Thyroid gland (tissue), 4 donors: ENCODE data around the gene PPARGC1A. TPM values are rescaled to one million over a fixed set of nuclear protein-coding genes. Genes with fewer than 3 reads are reported as not detected.

Experiments used
- DNase-seq, 2 donors: peaks; one replicate each; pipeline ENCODE4 v3.0.0-alpha.2; 2019
- H3K27ac ChIP-seq, 3 donors: fragments of 200-600 bp; sonication (generic); 1 replicate in 2 of 3; 2 replicates in 1 of 3; pipeline ENCODE4 v1.5.1; 2016 to 2019; ENCODE audit warnings: mild to moderate bottlenecking in 1 of 3, moderate library complexity in 1 of 3
- H3K27me3 ChIP-seq: fragments of 200-600 bp; sonication (generic); one replicate; pipeline ENCODE4 v1.5.1; 2019
- H3K36me3 ChIP-seq, 2 donors: fragments of 200-600 bp; sonication (generic); one replicate each; pipeline ENCODE4 v1.5.1; 2016 to 2019
- H3K4me1 ChIP-seq, 2 donors: fragments of 200-600 bp; sonication (generic); one replicate each; pipeline ENCODE4 v1.5.1; 2017 to 2019
- H3K4me3 ChIP-seq, 3 donors: fragments of 200-600 bp; sonication (generic); replicated peaks in 1 of 3; 1 replicate in 2 of 3; 2 replicates in 1 of 3; pipeline ENCODE4 v1.5.1; 2016; ENCODE audit warnings: mild to moderate bottlenecking in 1 of 3
- H3K9me3 ChIP-seq: fragments of 200-600 bp; sonication (generic); one replicate; pipeline ENCODE4 v1.5.1; 2017
- CTCF ChIP-seq, 6 experiments: fragments of 200-600 bp in 3 of 6; fragments of 450-650 bp in 3 of 6; sonication (generic) in 3 of 6; IDR thresholded peaks; one replicate each; pipeline ENCODE4 v1.5.1; 2016 to 2019; ENCODE audit warnings: antibody characterized with exemption in 6 of 6, mild to moderate bottlenecking in 2 of 6, inconsistent platforms in 1 of 6, moderate library complexity in 1 of 6
- POLR2A ChIP-seq, 2 donors: fragments of 450-650 bp; IDR thresholded peaks; one replicate each; pipeline ENCODE4 v1.6.1; 2017; ENCODE audit warnings: antibody characterized with exemption in 2 of 2, mild to moderate bottlenecking in 2 of 2, moderate library complexity in 1 of 2
- WGBS, 2 donors: methylation state at CpG; one replicate each; pipeline ENCODE4 v1.1.5; 2017; 5-methylcytosine and 5-hydroxymethylcytosine counted together
- intact Hi-C: fragments of 100-400 bp; cut with DNase I; formaldehyde crosslinking; loops from one replicate; pipeline ENCODE4 v1.15.1; 2023
- total RNA-seq, 4 donors: library from RNA; depleted of rRNA; stranded (reverse); fragments of >200 nt; gene quantifications; one replicate each; pipeline ENCODE4 v1.2.3, GENCODE V29; 2016

PPARGC1A gene
- total RNA-seq, 4 donors from 2014 or later, result 58.5 to 128 (median 96.2) TPM

GRCh38 chr4:23932901-23933308 is 43.1 kb upstream of the PPARGC1A start:
- Histone ChIP-seq H3K36me3 (no peaks in the 10 kb centered on the region), H3K27ac (peak overlapping the region; percentile 13 to 93 (median 87)), H3K4me3 (no peak overlapping the region), H3K27me3 (no peaks in the 10 kb centered on the region), H3K4me1 (peaks cover 38 to 42% of the 10 kb centered on the region in 2 donors), H3K9me3 (no peaks in the 10 kb centered on the region)
- intact Hi-C loops, result no loop called here
- WGBS, 2 donors, result 44 to 51% methylated on average over 6 of the region's 6 CpGs
- TF ChIP-seq CTCF (IDR thresholded peaks at IDR 0.05) (peak in 3 of 6 experiments; percentile 16 to 58 (median 36)), POLR2A (IDR thresholded peaks at IDR 0.05) (peak in 1 of 2 donors; percentile 19)
- DNase-seq, result no peak

GRCh38 chr4:23932186-23932585 is 42.3 kb upstream of the PPARGC1A start:
- Histone ChIP-seq H3K4me1 (peaks cover 38 to 42% of the 10 kb centered on the region in 2 donors), H3K27ac (peak overlapping the region; percentile 58 to 93 (median 87)), H3K36me3 (no peaks in the 10 kb centered on the region), H3K27me3 (no peaks in the 10 kb centered on the region), H3K4me3 (no peak overlapping the region), H3K9me3 (no peaks in the 10 kb centered on the region)
- WGBS, 2 donors, result 80 to 88% methylated on average over 4 of the region's 4 CpGs
- intact Hi-C loops, result no loop called here
- no peak for DNase-seq
- TF ChIP-seq POLR2A (IDR thresholded peaks at IDR 0.05) (no peak), CTCF (IDR thresholded peaks at IDR 0.05) (no peak)

DNA sequence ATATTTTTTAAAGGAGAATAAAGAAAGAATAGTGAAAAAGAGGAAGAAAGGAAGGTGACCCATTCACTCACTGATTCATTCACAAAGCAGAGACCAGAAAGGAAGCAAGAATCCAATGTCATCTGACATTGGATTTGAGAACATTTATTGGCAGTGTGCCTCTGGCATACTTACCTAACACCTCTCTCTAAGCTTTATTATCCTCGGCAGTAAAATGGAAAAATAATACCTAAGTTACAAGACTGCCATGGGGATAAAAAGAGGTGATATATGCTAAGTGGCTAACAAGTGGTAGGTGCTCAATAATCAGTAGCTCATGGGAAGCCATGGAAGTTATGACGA is 41.6 kb upstream of the PPARGC1A start:
- peak; percentile 7 to 14 for DNase-seq

DNA sequence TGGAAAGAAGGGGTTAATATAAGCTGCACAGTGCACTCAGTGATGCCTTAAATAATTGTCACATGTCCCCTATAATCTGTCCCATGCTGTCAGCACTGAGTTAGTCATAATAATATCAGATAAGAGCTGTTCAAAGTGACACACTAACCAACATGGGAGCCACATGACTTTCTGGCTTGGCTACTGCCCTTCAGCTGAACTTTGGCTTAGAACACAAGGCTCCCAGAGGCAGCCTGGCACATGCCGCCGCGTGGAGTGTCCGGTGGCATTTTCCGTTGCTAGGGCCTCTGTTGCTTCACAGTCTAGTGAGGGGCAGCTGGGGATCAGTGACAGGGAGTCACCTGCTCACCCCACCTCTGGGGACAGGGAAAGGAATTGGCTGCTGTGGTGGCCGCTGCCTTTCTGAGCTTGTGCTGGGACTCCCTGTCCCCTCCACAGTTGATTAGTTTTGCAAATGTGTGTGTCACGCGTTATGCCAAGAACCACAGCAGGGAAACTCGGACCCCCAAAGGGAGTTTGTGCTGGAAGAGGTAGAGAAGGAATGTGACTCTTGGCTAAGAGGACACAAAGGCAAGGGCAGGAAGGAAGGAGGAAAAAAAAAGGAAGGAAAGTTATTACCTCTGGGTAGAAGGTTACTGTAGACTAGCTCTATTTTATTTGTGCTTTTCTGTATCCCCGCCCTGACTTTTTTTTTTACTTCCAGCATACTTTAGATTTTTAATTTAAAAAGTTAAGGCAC is 41.1 kb upstream of the PPARGC1A start:
- peak; percentile 97 to 98 for DNase-seq
- Histone ChIP-seq H3K27me3 (no peaks in the 10 kb centered on the region), H3K36me3 (no peaks in the 10 kb centered on the region), H3K9me3 (no peaks in the 10 kb centered on the region), H3K4me1 (peaks cover 38 to 42% of the 10 kb centered on the region in 2 donors), H3K27ac (peak overlapping the region; percentile 58 to 93 (median 87)), H3K4me3 (no peak overlapping the region)
- 14 to 32% methylated on average over 10 of the region's 10 CpGs for WGBS, 2 donors
- intact Hi-C loops, result no loop called here
- peak in 1 of 6 experiments; percentile 25 for TF ChIP-seq CTCF (IDR thresholded peaks at IDR 0.05)
- TF ChIP-seq POLR2A (IDR thresholded peaks at IDR 0.05), result peak in 1 of 2 donors; percentile 73

More for the DNA sequence above, 41.6 kb upstream of the PPARGC1A start:
- Histone ChIP-seq H3K36me3 (no peaks in the 10 kb centered on the region), H3K9me3 (no peaks in the 10 kb centered on the region), H3K27me3 (no peaks in the 10 kb centered on the region), H3K4me1 (peaks cover 38 to 42% of the 10 kb centered on the region in 2 donors), H3K4me3 (no peak overlapping the region), H3K27ac (peak overlapping the region; percentile 58 to 93 (median 87))
- intact Hi-C loops, result no loop called here
- TF ChIP-seq CTCF (IDR thresholded peaks at IDR 0.05), result no peak
- no peak for TF ChIP-seq POLR2A (IDR thresholded peaks at IDR 0.05)
- 52 to 55% methylated on average over 2 of the region's 2 CpGs for WGBS, 2 donors

DNA sequence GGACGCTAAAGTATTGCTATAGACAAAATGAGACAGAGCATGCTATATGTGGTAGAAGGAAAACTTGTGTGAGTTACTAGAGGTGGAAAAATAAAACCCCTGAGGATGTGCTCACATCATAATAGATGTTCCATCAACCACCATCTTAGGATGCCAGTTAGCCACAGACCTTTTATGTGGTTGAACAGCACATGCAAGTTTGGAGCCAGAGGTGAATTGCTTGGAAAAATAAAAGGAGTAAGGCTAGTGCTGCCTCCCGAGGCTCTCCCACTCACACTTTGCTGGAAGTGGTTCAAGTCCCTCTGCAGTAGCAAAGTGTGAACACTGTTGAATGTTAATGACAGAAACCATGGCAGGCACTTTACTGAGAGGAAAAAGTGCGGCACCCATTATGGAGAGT is 39.4 kb upstream of the PPARGC1A start:
- 81 to 88% methylated on average over 3 of the region's 3 CpGs for WGBS, 2 donors
- no peaks in the 10 kb centered on the region for H3K27me3 ChIP-seq
- no peaks in the 10 kb centered on the region for H3K9me3 ChIP-seq
- no peaks in the 10 kb centered on the region for H3K36me3 ChIP-seq
- H3K4me3 ChIP-seq, result no peak overlapping the region
- peaks cover 32 to 35% of the 10 kb centered on the region in 2 donors for H3K4me1 ChIP-seq
- H3K27ac ChIP-seq, result no peak overlapping the region
- intact Hi-C loops, result no loop called here
- DNase-seq, result no peak
- TF ChIP-seq POLR2A (IDR thresholded peaks at IDR 0.05) (no peak), CTCF (IDR thresholded peaks at IDR 0.05) (no peak)
